Trophoblast cell (in vitro differentiated cells and primary cell): ENCODE results near the gene MLH1.
A peak's percentile ranks its signal among the peaks of the same experiment; 100 is the strongest.

Experiments used
- DNase-seq, 2 donors: peaks; one replicate each; pipeline ENCODE4 v3.0.0-alpha.2; 2016
- H2AFZ ChIP-seq: 2 replicates; pipeline ENCODE4 v1.6.1; 2013; ENCODE audit warnings: low read length, moderate library complexity, mild to moderate bottlenecking; ENCODE audit not compliant: insufficient read depth, poor library complexity
- H2AK5ac ChIP-seq: 2 replicates; pipeline ENCODE4 v1.6.1; 2013; ENCODE audit warnings: mild to moderate bottlenecking, low read length
- H2BK120ac ChIP-seq: 2 replicates; pipeline ENCODE4 v1.6.1; 2013; ENCODE audit warnings: low read length, mild to moderate bottlenecking, moderate library complexity; ENCODE audit not compliant: insufficient read depth, poor library complexity
- H2BK12ac ChIP-seq: 2 replicates; pipeline ENCODE4 v1.6.1; 2013; ENCODE audit warnings: mild to moderate bottlenecking, low read length, moderate library complexity
- H2BK5ac ChIP-seq: 2 replicates; pipeline ENCODE4 v1.6.1; 2013; ENCODE audit warnings: low read length, low read depth, moderate library complexity, mild to moderate bottlenecking; ENCODE audit not compliant: poor library complexity
- H3K14ac ChIP-seq: 2 replicates; pipeline ENCODE4 v1.6.1; 2013; ENCODE audit warnings: mild to moderate bottlenecking, low read length
- H3K18ac ChIP-seq: 2 replicates; pipeline ENCODE4 v1.6.1; 2013; ENCODE audit warnings: mild to moderate bottlenecking, low read length
- H3K23ac ChIP-seq: 2 replicates; pipeline ENCODE4 v1.6.1; 2013; ENCODE audit warnings: low read length
- H3K27ac ChIP-seq: 2 replicates; pipeline ENCODE4 v1.5.1; 2013; ENCODE audit warnings: low read depth, mild to moderate bottlenecking, inconsistent platforms, low read length, moderate library complexity
- H3K27me3 ChIP-seq: 2 replicates; pipeline ENCODE4 v1.6.1; 2013; ENCODE audit warnings: inconsistent platforms, mild to moderate bottlenecking, low read length, moderate library complexity; ENCODE audit not compliant: insufficient read depth
- H3K36me3 ChIP-seq, 2 experiments: 1 replicate in 1 of 2; 2 replicates in 1 of 2; pipeline ENCODE4 v1.6.1; 2013; ENCODE audit warnings: low read length in 2 of 2, mild to moderate bottlenecking in 2 of 2, moderate library complexity in 1 of 2; ENCODE audit not compliant: insufficient read depth in 2 of 2, control insufficient read depth in 1 of 2
- H3K4ac ChIP-seq: 2 replicates; pipeline ENCODE4 v1.6.1; 2013; ENCODE audit warnings: low read depth, mild to moderate bottlenecking, low read length, moderate library complexity
- H3K4me1 ChIP-seq, 2 experiments: 1 replicate in 1 of 2; 2 replicates in 1 of 2; pipeline ENCODE4 v1.6.1; 2013; ENCODE audit warnings: low read length in 2 of 2, mild to moderate bottlenecking in 2 of 2, moderate library complexity in 1 of 2; ENCODE audit not compliant: insufficient read depth in 2 of 2, control insufficient read depth in 1 of 2
- H3K4me2 ChIP-seq: 2 replicates; pipeline ENCODE4 v1.6.1; 2013; ENCODE audit warnings: inconsistent platforms, mild to moderate bottlenecking, low read length, moderate library complexity
- H3K4me3 ChIP-seq: 2 replicates; pipeline ENCODE4 v1.5.1; 2013; ENCODE audit warnings: mild to moderate bottlenecking, low read depth, low read length, inconsistent platforms
- H3K79me1 ChIP-seq: one replicate; pipeline ENCODE4 v1.6.1; 2013; ENCODE audit warnings: low read length
- H3K79me2 ChIP-seq: 2 replicates; pipeline ENCODE4 v1.6.1; 2013; ENCODE audit warnings: low read length, mild to moderate bottlenecking; ENCODE audit not compliant: control insufficient read depth, insufficient read depth, poor library complexity
- H3K9ac ChIP-seq: 2 replicates; pipeline ENCODE4 v1.6.1; 2013; ENCODE audit warnings: mild to moderate bottlenecking, low read length
- H3K9me3 ChIP-seq: 2 replicates; pipeline ENCODE4 v1.6.1; 2013; ENCODE audit warnings: low read depth, mild to moderate bottlenecking, control low read depth, inconsistent platforms, low read length; ENCODE audit not compliant: insufficient read depth
- H4K12ac ChIP-seq: 2 replicates; pipeline ENCODE4 v1.6.1; 2013; ENCODE audit warnings: low read depth, mild to moderate bottlenecking, low read length, moderate library complexity
- H4K8ac ChIP-seq: 2 replicates; pipeline ENCODE4 v1.6.1; 2013; ENCODE audit warnings: low read depth, mild to moderate bottlenecking, low read length, moderate library complexity
- H4K91ac ChIP-seq: one replicate; pipeline ENCODE4 v1.6.1; 2013; ENCODE audit warnings: low read depth, mild to moderate bottlenecking, low read length, moderate library complexity
- WGBS: extraction: QIAGEN DNeasy Blood & Tissue Kit; methylation state at CpG from one replicate; pipeline ENCODE4 v1.1.7; 2013; ENCODE audit warnings: missing lambda C conversion rate; ENCODE audit not compliant: insufficient read length, insufficient coverage; ENCODE audit errors: extremely low coverage; 5-methylcytosine and 5-hydroxymethylcytosine counted together

MLH1 gene

GRCh38 chr3:36981006-36981405, 12.3 kb upstream of the MLH1 start:
- H3K18ac ChIP-seq: no peak overlapping the region
- H2AFZ ChIP-seq: no peak overlapping the region
- no peak overlapping the region for H2BK5ac ChIP-seq
- H2BK12ac ChIP-seq: no peak overlapping the region
- H3K4me2 ChIP-seq: no peak overlapping the region
- H3K27ac ChIP-seq: no peak overlapping the region
- no peaks in the 10 kb centered on the region for H3K27me3 ChIP-seq
- no peak overlapping the region for H3K14ac ChIP-seq
- H2BK120ac ChIP-seq: no peak overlapping the region
- WGBS: no CpG with 5 or more reads among the region's 4 CpGs
- no peak overlapping the region for H4K8ac ChIP-seq
- no peak overlapping the region for H3K4ac ChIP-seq
- H3K9ac ChIP-seq: no peak overlapping the region
- no peaks in the 10 kb centered on the region for H3K79me1 ChIP-seq
- DNase-seq: no peak
- H3K9me3 ChIP-seq: peaks cover 3% of the 10 kb centered on the region
- no peaks in the 10 kb centered on the region for H3K79me2 ChIP-seq
- H3K4me3 ChIP-seq: no peak overlapping the region
- H3K36me3 ChIP-seq: peaks cover 7 to 18% of the 10 kb centered on the region in 2 experiments
- H3K4me1 ChIP-seq: no peaks in the 10 kb centered on the region
- no peak overlapping the region for H2AK5ac ChIP-seq
- H3K23ac ChIP-seq: no peak overlapping the region
- no peak overlapping the region for H4K12ac ChIP-seq
- no peak overlapping the region for H4K91ac ChIP-seq

GRCh38 chr3:36988356-36988755, 5.0 kb upstream of the MLH1 start:
- WGBS: no CpG with 5 or more reads among the region's 2 CpGs
- H3K79me2 ChIP-seq: peaks cover 8% of the 10 kb centered on the region
- H3K18ac ChIP-seq: no peak overlapping the region

GRCh38 chr3:36989005-36989404, 4.3 kb upstream of the MLH1 start:
- Histone ChIP-seq H3K14ac (no peak overlapping the region), H3K27ac (no peak overlapping the region), H3K4ac (no peak overlapping the region), H3K9me3 (no peaks in the 10 kb centered on the region), H2BK120ac (no peak overlapping the region), H4K12ac (no peak overlapping the region), H4K91ac (no peak overlapping the region), H3K79me2 (peaks cover 10% of the 10 kb centered on the region), H2BK5ac (no peak overlapping the region), H4K8ac (no peak overlapping the region), H2AK5ac (no peak overlapping the region), H3K27me3 (no peaks in the 10 kb centered on the region), H3K79me1 (peaks cover 9% of the 10 kb centered on the region), H3K4me3 (no peak overlapping the region), H2AFZ (no peak overlapping the region), H3K4me2 (no peak overlapping the region), H3K9ac (no peak overlapping the region), H3K36me3 (peaks cover 3 to 13% of the 10 kb centered on the region in 2 experiments), H2BK12ac (no peak overlapping the region), H3K23ac (no peak overlapping the region), H3K4me1 (peaks cover 0 to 3% of the 10 kb centered on the region in 2 experiments), H3K18ac (no peak overlapping the region)
- peak in 1 of 2 donors; percentile 17 for DNase-seq
- no CpG with 5 or more reads among the region's 3 CpGs for WGBS

More at GRCh38 chr3:36988356-36988755, 5.0 kb upstream of the MLH1 start:
- Histone ChIP-seq H3K4me3 (no peak overlapping the region), H3K14ac (no peak overlapping the region), H3K27me3 (no peaks in the 10 kb centered on the region), H3K36me3 (peaks cover 6 to 16% of the 10 kb centered on the region in 2 experiments), H3K79me1 (peaks cover 6% of the 10 kb centered on the region), H3K23ac (no peak overlapping the region), H3K4ac (no peak overlapping the region), H3K4me1 (peaks cover 0 to 3% of the 10 kb centered on the region in 2 experiments), H3K9ac (no peak overlapping the region), H2BK120ac (no peak overlapping the region), H3K4me2 (no peak overlapping the region), H4K91ac (no peak overlapping the region), H3K27ac (no peak overlapping the region), H2AFZ (no peak overlapping the region), H4K12ac (no peak overlapping the region), H2BK5ac (no peak overlapping the region), H4K8ac (no peak overlapping the region), H3K9me3 (no peaks in the 10 kb centered on the region), H2AK5ac (no peak overlapping the region), H2BK12ac (no peak overlapping the region)
- no peak for DNase-seq

- Histone ChIP-seq H3K4me1 (peaks cover 0 to 3% of the 10 kb centered on the region in 2 experiments), H3K27ac (no peak overlapping the region), H2AK5ac (no peak overlapping the region), H3K79me2 (peaks cover 10% of the 10 kb centered on the region), H3K79me1 (peaks cover 9% of the 10 kb centered on the region), H2AFZ (no peak overlapping the region), H3K18ac (no peak overlapping the region), H3K9me3 (no peaks in the 10 kb centered on the region), H3K14ac (no peak overlapping the region), H3K4me3 (no peak overlapping the region), H3K4ac (no peak overlapping the region), H2BK120ac (no peak overlapping the region), H4K91ac (no peak overlapping the region), H3K9ac (no peak overlapping the region), H4K12ac (no peak overlapping the region), H2BK12ac (no peak overlapping the region), H3K27me3 (no peaks in the 10 kb centered on the region), H3K23ac (no peak overlapping the region), H2BK5ac (no peak overlapping the region), H4K8ac (no peak overlapping the region), H3K36me3 (peaks cover 3 to 9% of the 10 kb centered on the region in 2 experiments), H3K4me2 (no peak overlapping the region)
- DNase-seq: no peak
Measured at GRCh38 chr3:36989568-36989967, 3.8 kb upstream of the MLH1 start.
